Trophoblast cell (in vitro differentiated cells and primary cell): ENCODE measurements around the gene COL16A1.

ENCODE experiments used
- DNase-seq, 2 donors: peaks; one replicate each; pipeline ENCODE4 v3.0.0-alpha.2; 2016
- H2AFZ ChIP-seq: 2 replicates; pipeline ENCODE4 v1.6.1; 2013; ENCODE audit warnings: low read length, moderate library complexity, mild to moderate bottlenecking; ENCODE audit not compliant: insufficient read depth, poor library complexity
- H2AK5ac ChIP-seq: 2 replicates; pipeline ENCODE4 v1.6.1; 2013; ENCODE audit warnings: mild to moderate bottlenecking, low read length
- H2BK120ac ChIP-seq: 2 replicates; pipeline ENCODE4 v1.6.1; 2013; ENCODE audit warnings: low read length, mild to moderate bottlenecking, moderate library complexity; ENCODE audit not compliant: insufficient read depth, poor library complexity
- H2BK12ac ChIP-seq: 2 replicates; pipeline ENCODE4 v1.6.1; 2013; ENCODE audit warnings: mild to moderate bottlenecking, low read length, moderate library complexity
- H2BK5ac ChIP-seq: 2 replicates; pipeline ENCODE4 v1.6.1; 2013; ENCODE audit warnings: low read length, low read depth, moderate library complexity, mild to moderate bottlenecking; ENCODE audit not compliant: poor library complexity
- H3K14ac ChIP-seq: 2 replicates; pipeline ENCODE4 v1.6.1; 2013; ENCODE audit warnings: mild to moderate bottlenecking, low read length
- H3K18ac ChIP-seq: 2 replicates; pipeline ENCODE4 v1.6.1; 2013; ENCODE audit warnings: mild to moderate bottlenecking, low read length
- H3K23ac ChIP-seq: 2 replicates; pipeline ENCODE4 v1.6.1; 2013; ENCODE audit warnings: low read length
- H3K27ac ChIP-seq: 2 replicates; pipeline ENCODE4 v1.5.1; 2013; ENCODE audit warnings: low read depth, mild to moderate bottlenecking, inconsistent platforms, low read length, moderate library complexity
- H3K27me3 ChIP-seq: 2 replicates; pipeline ENCODE4 v1.6.1; 2013; ENCODE audit warnings: inconsistent platforms, mild to moderate bottlenecking, low read length, moderate library complexity; ENCODE audit not compliant: insufficient read depth
- H3K36me3 ChIP-seq, 2 experiments: 1 replicate in 1 of 2; 2 replicates in 1 of 2; pipeline ENCODE4 v1.6.1; 2013; ENCODE audit warnings: low read length in 2 of 2, mild to moderate bottlenecking in 2 of 2, moderate library complexity in 1 of 2; ENCODE audit not compliant: insufficient read depth in 2 of 2, control insufficient read depth in 1 of 2
- H3K4ac ChIP-seq: 2 replicates; pipeline ENCODE4 v1.6.1; 2013; ENCODE audit warnings: low read depth, mild to moderate bottlenecking, low read length, moderate library complexity
- H3K4me1 ChIP-seq, 2 experiments: 1 replicate in 1 of 2; 2 replicates in 1 of 2; pipeline ENCODE4 v1.6.1; 2013; ENCODE audit warnings: low read length in 2 of 2, mild to moderate bottlenecking in 2 of 2, moderate library complexity in 1 of 2; ENCODE audit not compliant: insufficient read depth in 2 of 2, control insufficient read depth in 1 of 2
- H3K4me2 ChIP-seq: 2 replicates; pipeline ENCODE4 v1.6.1; 2013; ENCODE audit warnings: inconsistent platforms, mild to moderate bottlenecking, low read length, moderate library complexity
- H3K4me3 ChIP-seq: 2 replicates; pipeline ENCODE4 v1.5.1; 2013; ENCODE audit warnings: mild to moderate bottlenecking, low read depth, low read length, inconsistent platforms
- H3K79me1 ChIP-seq: one replicate; pipeline ENCODE4 v1.6.1; 2013; ENCODE audit warnings: low read length
- H3K79me2 ChIP-seq: 2 replicates; pipeline ENCODE4 v1.6.1; 2013; ENCODE audit warnings: low read length, mild to moderate bottlenecking; ENCODE audit not compliant: control insufficient read depth, insufficient read depth, poor library complexity
- H3K9ac ChIP-seq: 2 replicates; pipeline ENCODE4 v1.6.1; 2013; ENCODE audit warnings: mild to moderate bottlenecking, low read length
- H3K9me3 ChIP-seq: 2 replicates; pipeline ENCODE4 v1.6.1; 2013; ENCODE audit warnings: low read depth, mild to moderate bottlenecking, control low read depth, inconsistent platforms, low read length; ENCODE audit not compliant: insufficient read depth
- H4K12ac ChIP-seq: 2 replicates; pipeline ENCODE4 v1.6.1; 2013; ENCODE audit warnings: low read depth, mild to moderate bottlenecking, low read length, moderate library complexity
- H4K8ac ChIP-seq: 2 replicates; pipeline ENCODE4 v1.6.1; 2013; ENCODE audit warnings: low read depth, mild to moderate bottlenecking, low read length, moderate library complexity
- H4K91ac ChIP-seq: one replicate; pipeline ENCODE4 v1.6.1; 2013; ENCODE audit warnings: low read depth, mild to moderate bottlenecking, low read length, moderate library complexity
- WGBS: extraction: QIAGEN DNeasy Blood & Tissue Kit; methylation state at CpG from one replicate; pipeline ENCODE4 v1.1.7; 2013; ENCODE audit warnings: missing lambda C conversion rate; ENCODE audit not compliant: insufficient read length, insufficient coverage; ENCODE audit errors: extremely low coverage; 5-methylcytosine and 5-hydroxymethylcytosine counted together

The COL16A1 gene

GRCh38 chr1:31742462-31743212 lies 38.8 kb upstream of the COL16A1 start:
- no peak overlapping the region for H4K8ac ChIP-seq
- peaks cover 13 to 15% of the 10 kb centered on the region in 2 experiments for H3K4me1 ChIP-seq
- no peak overlapping the region for H3K4me3 ChIP-seq
- H2AK5ac ChIP-seq = no peak overlapping the region
- H3K4ac ChIP-seq = no peak overlapping the region
- H3K4me2 ChIP-seq = no peak overlapping the region
- no peaks in the 10 kb centered on the region for H3K27me3 ChIP-seq
- H4K12ac ChIP-seq = no peak overlapping the region
- H3K36me3 ChIP-seq = peaks cover 0 to 6% of the 10 kb centered on the region in 2 experiments
- no peak overlapping the region for H2BK12ac ChIP-seq
- H3K27ac ChIP-seq = no peak overlapping the region
- H2BK5ac ChIP-seq = no peak overlapping the region
- WGBS = no CpG with 5 or more reads among the region's 32 CpGs
- no peak overlapping the region for H3K9ac ChIP-seq
- H3K14ac ChIP-seq = no peak overlapping the region
- no peak overlapping the region for H3K18ac ChIP-seq
- no peaks in the 10 kb centered on the region for H3K9me3 ChIP-seq
- H3K23ac ChIP-seq = no peak overlapping the region
- DNase-seq = no peak
- no peak overlapping the region for H2BK120ac ChIP-seq
- H4K91ac ChIP-seq = no peak overlapping the region
- H3K79me2 ChIP-seq = no peaks in the 10 kb centered on the region
- H3K79me1 ChIP-seq = peaks cover 2% of the 10 kb centered on the region
- no peak overlapping the region for H2AFZ ChIP-seq

- no peak overlapping the region for H3K14ac ChIP-seq
- H4K12ac ChIP-seq = no peak overlapping the region
- peaks cover 0 to 6% of the 10 kb centered on the region in 2 experiments for H3K36me3 ChIP-seq
- no peak overlapping the region for H2AFZ ChIP-seq
- no peak overlapping the region for H3K23ac ChIP-seq
- H3K4me1 ChIP-seq = no peaks in the 10 kb centered on the region
- H4K91ac ChIP-seq = no peak overlapping the region
- H3K79me2 ChIP-seq = no peaks in the 10 kb centered on the region
- H3K4ac ChIP-seq = no peak overlapping the region
- no peak overlapping the region for H3K18ac ChIP-seq
- H3K4me2 ChIP-seq = no peak overlapping the region
- no peak for DNase-seq
- no peaks in the 10 kb centered on the region for H3K9me3 ChIP-seq
- H3K27ac ChIP-seq = no peak overlapping the region
- H3K4me3 ChIP-seq = no peak overlapping the region
- no peaks in the 10 kb centered on the region for H3K27me3 ChIP-seq
- H2BK12ac ChIP-seq = no peak overlapping the region
- no CpG with 5 or more reads among the region's 12 CpGs for WGBS
- no peak overlapping the region for H2BK5ac ChIP-seq
- no peaks in the 10 kb centered on the region for H3K79me1 ChIP-seq
- H4K8ac ChIP-seq = no peak overlapping the region
- no peak overlapping the region for H2BK120ac ChIP-seq
- no peak overlapping the region for H3K9ac ChIP-seq
- no peak overlapping the region for H2AK5ac ChIP-seq
Measured at GRCh38 chr1:31739346-31739745, 35.5 kb upstream of the COL16A1 start.

GRCh38 chr1:31736675-31737074 lies 32.9 kb upstream of the COL16A1 start:
- Histone ChIP-seq H3K4ac (no peak overlapping the region), H3K18ac (no peak overlapping the region), H2BK12ac (no peak overlapping the region), H3K4me1 (no peaks in the 10 kb centered on the region), H3K9me3 (no peaks in the 10 kb centered on the region), H2BK120ac (no peak overlapping the region), H3K27me3 (no peaks in the 10 kb centered on the region), H2BK5ac (no peak overlapping the region), H3K79me2 (no peaks in the 10 kb centered on the region), H3K14ac (no peak overlapping the region), H3K4me3 (no peak overlapping the region), H3K79me1 (no peaks in the 10 kb centered on the region), H3K23ac (no peak overlapping the region), H4K91ac (no peak overlapping the region), H3K27ac (no peak overlapping the region), H4K8ac (no peak overlapping the region), H3K4me2 (no peak overlapping the region), H3K36me3 (peaks cover 0 to 6% of the 10 kb centered on the region in 2 experiments), H2AFZ (no peak overlapping the region), H4K12ac (no peak overlapping the region), H2AK5ac (no peak overlapping the region), H3K9ac (no peak overlapping the region)
- WGBS = no CpG with 5 or more reads among the region's 18 CpGs
- DNase-seq = no peak

GRCh38 chr1:31735571-31735970 lies 31.8 kb upstream of the COL16A1 start:
- Histone ChIP-seq H4K8ac (no peak overlapping the region), H3K27ac (no peak overlapping the region), H3K14ac (no peak overlapping the region), H2AK5ac (no peak overlapping the region), H3K9ac (no peak overlapping the region), H3K4me1 (no peaks in the 10 kb centered on the region), H3K18ac (no peak overlapping the region), H3K23ac (no peak overlapping the region), H4K91ac (no peak overlapping the region), H3K27me3 (no peaks in the 10 kb centered on the region), H3K4me2 (no peak overlapping the region), H3K36me3 (peaks cover 0 to 3% of the 10 kb centered on the region in 2 experiments), H3K4me3 (no peak overlapping the region), H2BK5ac (no peak overlapping the region), H2BK120ac (no peak overlapping the region), H2BK12ac (no peak overlapping the region), H2AFZ (no peak overlapping the region), H3K9me3 (no peaks in the 10 kb centered on the region), H3K79me1 (no peaks in the 10 kb centered on the region), H4K12ac (no peak overlapping the region), H3K79me2 (no peaks in the 10 kb centered on the region), H3K4ac (no peak overlapping the region)
- WGBS = no CpG with 5 or more reads among the region's 10 CpGs
- DNase-seq = no peak
